Hepatocyte (in vitro differentiated cells): ENCODE measurements around the gene MYH13.

Experiments
- EZH2 ChIP-seq: fragments of 200-600 bp; sonication (generic); IDR thresholded peaks from 2 replicates; pipeline ENCODE4 v1.6.1; 2016; ENCODE audit warnings: antibody characterized with exemption, mild to moderate bottlenecking, borderline replicate concordance
- EZH2phosphoT487 ChIP-seq: fragments of 200-600 bp; sonication (generic); IDR thresholded peaks from one replicate; pipeline ENCODE4 v1.6.1; 2018; ENCODE audit warnings: antibody characterized with exemption, mild to moderate bottlenecking, low read depth, moderate library complexity; ENCODE audit not compliant: unreplicated experiment, severe bottlenecking
- TF ChIP-seq, protein P1 (sequence below): fragments of 200-600 bp; sonication (generic); IDR thresholded peaks from 2 replicates; pipeline ENCODE4 v1.5.1; 2016; ENCODE audit warnings: antibody characterized with exemption, mild to moderate bottlenecking; ENCODE audit not compliant: poor library complexity

- TF ChIP-seq, protein P1, sequence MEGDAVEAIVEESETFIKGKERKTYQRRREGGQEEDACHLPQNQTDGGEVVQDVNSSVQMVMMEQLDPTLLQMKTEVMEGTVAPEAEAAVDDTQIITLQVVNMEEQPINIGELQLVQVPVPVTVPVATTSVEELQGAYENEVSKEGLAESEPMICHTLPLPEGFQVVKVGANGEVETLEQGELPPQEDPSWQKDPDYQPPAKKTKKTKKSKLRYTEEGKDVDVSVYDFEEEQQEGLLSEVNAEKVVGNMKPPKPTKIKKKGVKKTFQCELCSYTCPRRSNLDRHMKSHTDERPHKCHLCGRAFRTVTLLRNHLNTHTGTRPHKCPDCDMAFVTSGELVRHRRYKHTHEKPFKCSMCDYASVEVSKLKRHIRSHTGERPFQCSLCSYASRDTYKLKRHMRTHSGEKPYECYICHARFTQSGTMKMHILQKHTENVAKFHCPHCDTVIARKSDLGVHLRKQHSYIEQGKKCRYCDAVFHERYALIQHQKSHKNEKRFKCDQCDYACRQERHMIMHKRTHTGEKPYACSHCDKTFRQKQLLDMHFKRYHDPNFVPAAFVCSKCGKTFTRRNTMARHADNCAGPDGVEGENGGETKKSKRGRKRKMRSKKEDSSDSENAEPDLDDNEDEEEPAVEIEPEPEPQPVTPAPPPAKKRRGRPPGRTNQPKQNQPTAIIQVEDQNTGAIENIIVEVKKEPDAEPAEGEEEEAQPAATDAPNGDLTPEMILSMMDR = no peak
- no peak for TF ChIP-seq EZH2phosphoT487
- TF ChIP-seq EZH2 = no peak
Observed at GRCh38 chr17:10337976-10338375, 34.8 kb downstream of the MYH13 start.
